BLaER1 (cell line): ENCODE results near the gene MAPT.
"Not testable (repeated sequence)": the region's sequence is repeated elsewhere in the genome, so short reads cannot be mapped to it uniquely, and the experiment has no call there.

Experiments used
- H3K27ac ChIP-seq: shearing (Covaris generic); formaldehyde crosslinking; 2 replicates; pipeline ENCODE4 v1.8.1; 2022
- H3K27me3 ChIP-seq: shearing (Covaris generic); formaldehyde crosslinking; 2 replicates; pipeline ENCODE4 v1.8.1; 2022
- H3K36me3 ChIP-seq: shearing (Covaris generic); formaldehyde crosslinking; 2 replicates; pipeline ENCODE4 v1.8.1; 2022
- H3K4me1 ChIP-seq: shearing (Covaris generic); formaldehyde crosslinking; 2 replicates; pipeline ENCODE4 v1.8.1; 2022
- H3K4me2 ChIP-seq: shearing (Covaris generic); formaldehyde crosslinking; 2 replicates; pipeline ENCODE4 v1.8.1; 2022
- H3K4me3 ChIP-seq: shearing (Covaris generic); formaldehyde crosslinking; 2 replicates; pipeline ENCODE4 v1.8.1; 2022
- H3K9ac ChIP-seq: shearing (Covaris generic); formaldehyde crosslinking; 2 replicates; pipeline ENCODE4 v1.8.1; 2022
- H3K9me3 ChIP-seq: shearing (Covaris generic); formaldehyde crosslinking; 2 replicates; pipeline ENCODE4 v1.8.1; 2022
- H4K20me1 ChIP-seq: shearing (Covaris generic); formaldehyde crosslinking; 2 replicates; pipeline ENCODE4 v1.8.1; 2022
- Cebpa-rat ChIP-seq: shearing (Covaris generic); IDR thresholded peaks from 2 replicates; pipeline ENCODE4 v1.8.1; 2022

Gene MAPT

GRCh38 chr17:45907750-45908395, 13.5 kb downstream of the MAPT start:
- H3K36me3 ChIP-seq: no peaks in the 10 kb centered on the region
- H3K27me3 ChIP-seq: no peaks in the 10 kb centered on the region
- H3K27ac ChIP-seq: no peak overlapping the region
- peaks cover 13% of the 10 kb centered on the region for H3K9me3 ChIP-seq
- H3K4me3 ChIP-seq: no peak overlapping the region
- peaks cover 6% of the 10 kb centered on the region; the same call in 1 of the 2 replicates for H3K4me1 ChIP-seq
- H4K20me1 ChIP-seq: no peaks in the 10 kb centered on the region
- no peak for TF ChIP-seq Cebpa-rat
- H3K4me2 ChIP-seq: no peak overlapping the region
- H3K9ac ChIP-seq: no peak overlapping the region

- H3K9ac ChIP-seq: no peak overlapping the region
- no peak overlapping the region for H3K27ac ChIP-seq
- H3K27me3 ChIP-seq: no peaks in the 10 kb centered on the region
- H3K4me1 ChIP-seq: peaks cover 7% of the 10 kb centered on the region
- no peak overlapping the region for H3K4me3 ChIP-seq
- no peaks in the 10 kb centered on the region for H3K36me3 ChIP-seq
- TF ChIP-seq Cebpa-rat: no peak
- H3K9me3 ChIP-seq: peaks cover 19% of the 10 kb centered on the region
- no peaks in the 10 kb centered on the region for H4K20me1 ChIP-seq
- no peak overlapping the region for H3K4me2 ChIP-seq
These were observed 14.1 kb downstream of the MAPT start for GRCh38 chr17:45908460-45908859.

- TF ChIP-seq Cebpa-rat: no peak
- H3K9me3 ChIP-seq: peaks cover 19% of the 10 kb centered on the region
- no peaks in the 10 kb centered on the region for H3K27me3 ChIP-seq
- H4K20me1 ChIP-seq: no peaks in the 10 kb centered on the region
- no peak overlapping the region for H3K9ac ChIP-seq
- no peaks in the 10 kb centered on the region for H3K36me3 ChIP-seq
- no peak overlapping the region for H3K4me2 ChIP-seq
- H3K4me1 ChIP-seq: peaks cover 12% of the 10 kb centered on the region
- no peak overlapping the region for H3K27ac ChIP-seq
- no peak overlapping the region for H3K4me3 ChIP-seq
These were observed 14.6 kb downstream of the MAPT start for GRCh38 chr17:45908935-45909334.

- TF ChIP-seq Cebpa-rat: no peak
These were observed 16.3 kb downstream of the MAPT start for GRCh38 chr17:45910667-45911066.

GRCh38 chr17:45912319-45912718, 18.0 kb downstream of the MAPT start:
- H3K9ac ChIP-seq: no peak overlapping the region
- H3K4me1 ChIP-seq: peaks cover 21% of the 10 kb centered on the region
- H3K4me2 ChIP-seq: no peak overlapping the region
- peaks cover 19% of the 10 kb centered on the region for H3K9me3 ChIP-seq
- no peaks in the 10 kb centered on the region for H4K20me1 ChIP-seq
- H3K4me3 ChIP-seq: no peak overlapping the region
- no peak overlapping the region for H3K27ac ChIP-seq
- no peaks in the 10 kb centered on the region for H3K36me3 ChIP-seq
- TF ChIP-seq Cebpa-rat: no peak
- no peaks in the 10 kb centered on the region for H3K27me3 ChIP-seq

More at GRCh38 chr17:45910667-45911066, 16.3 kb downstream of the MAPT start:
- Histone ChIP-seq H3K9me3 (peaks cover 19% of the 10 kb centered on the region), H3K9ac (no peak overlapping the region), H3K36me3 (no peaks in the 10 kb centered on the region), H3K4me2 (no peak overlapping the region), H3K4me3 (no peak overlapping the region), H4K20me1 (no peaks in the 10 kb centered on the region), H3K4me1 (peaks cover 21% of the 10 kb centered on the region), H3K27ac (no peak overlapping the region), H3K27me3 (no peaks in the 10 kb centered on the region)

- H3K4me3 ChIP-seq, H3K27ac ChIP-seq, H3K36me3 ChIP-seq, H4K20me1 ChIP-seq, H3K27me3 ChIP-seq, H3K4me2 ChIP-seq, H3K9ac ChIP-seq: not testable (repeated sequence)
- Histone ChIP-seq H3K9me3 (peaks cover 19% of the 10 kb centered on the region), H3K4me1 (peaks cover 21% of the 10 kb centered on the region)
These were observed 18.7 kb downstream of the MAPT start for GRCh38 chr17:45913030-45913429.

- Histone ChIP-seq H3K4me2 (peak overlapping the region; percentile 44), H3K9ac (no peak overlapping the region), H3K9me3 (peaks cover 19% of the 10 kb centered on the region), H3K4me1 (peaks cover 21% of the 10 kb centered on the region), H4K20me1 (no peaks in the 10 kb centered on the region), H3K27ac (no peak overlapping the region), H3K27me3 (no peaks in the 10 kb centered on the region), H3K4me3 (no peak overlapping the region), H3K36me3 (no peaks in the 10 kb centered on the region)
- no peak for TF ChIP-seq Cebpa-rat
These were observed 19.8 kb downstream of the MAPT start for GRCh38 chr17:45914047-45914717.

- Histone ChIP-seq H3K36me3 (no peaks in the 10 kb centered on the region), H3K27ac (no peak overlapping the region), H4K20me1 (no peaks in the 10 kb centered on the region), H3K27me3 (no peaks in the 10 kb centered on the region), H3K4me1 (peaks cover 21% of the 10 kb centered on the region), H3K9me3 (peaks cover 19% of the 10 kb centered on the region), H3K4me3 (no peak overlapping the region), H3K4me2 (no peak overlapping the region), H3K9ac (no peak overlapping the region)
- TF ChIP-seq Cebpa-rat: no peak
These were observed 20.9 kb downstream of the MAPT start for GRCh38 chr17:45915263-45915662.

- Histone ChIP-seq H3K27ac (no peak overlapping the region), H3K27me3 (no peaks in the 10 kb centered on the region), H3K4me1 (peaks cover 15% of the 10 kb centered on the region), H3K4me2 (no peak overlapping the region), H3K36me3 (no peaks in the 10 kb centered on the region), H4K20me1 (no peaks in the 10 kb centered on the region), H3K9me3 (peaks cover 14% of the 10 kb centered on the region), H3K4me3 (no peak overlapping the region), H3K9ac (no peak overlapping the region)
- no peak for TF ChIP-seq Cebpa-rat
These were observed 22.7 kb downstream of the MAPT start for GRCh38 chr17:45917081-45917480.

- Histone ChIP-seq H3K9me3 (peaks cover 2% of the 10 kb centered on the region; the same call in 1 of the 2 replicates), H3K4me1 (peaks cover 15% of the 10 kb centered on the region), H3K36me3 (no peaks in the 10 kb centered on the region), H3K4me2 (no peak overlapping the region), H4K20me1 (no peaks in the 10 kb centered on the region), H3K27ac (no peak overlapping the region), H3K27me3 (no peaks in the 10 kb centered on the region), H3K4me3 (no peak overlapping the region), H3K9ac (no peak overlapping the region)
- TF ChIP-seq Cebpa-rat: no peak
These were observed 23.9 kb downstream of the MAPT start for GRCh38 chr17:45918241-45918745.
